Transverse colon (tissue), 4 donors: ENCODE results near the gene CKS1B. TPM values are rescaled to one million over a fixed set of nuclear protein-coding genes. Genes with fewer than 3 reads are reported as not detected.
A peak's percentile ranks its signal among the peaks of the same experiment; 100 is the strongest.

Experiments used
- DNase-seq: peaks from one replicate; pipeline ENCODE4 v3.0.0-alpha.2; 2019
- H3K27ac ChIP-seq, 4 donors: fragments of 200-600 bp; sonication (generic); 2 replicates each; pipeline ENCODE4 v1.5.1; 2016 to 2018; ENCODE audit warnings: inconsistent platforms in 4 of 4
- H3K27me3 ChIP-seq: fragments of 200-600 bp; sonication (generic); 2 replicates; pipeline ENCODE4 v1.5.1; 2017; ENCODE audit warnings: inconsistent platforms
- H3K36me3 ChIP-seq, 4 donors: fragments of 200-600 bp; sonication (generic); 2 replicates each; pipeline ENCODE4 v1.5.1; 2017 to 2019; ENCODE audit warnings: inconsistent platforms in 4 of 4
- H3K4me1 ChIP-seq, 4 donors: fragments of 200-600 bp; sonication (generic); 2 replicates each; pipeline ENCODE4 v1.5.1; 2017 to 2020; ENCODE audit warnings: inconsistent platforms in 4 of 4
- H3K4me3 ChIP-seq, 4 donors: fragments of 200-600 bp; sonication (generic); 1 replicate in 1 of 4; 2 replicates in 3 of 4; pipeline versions ENCODE4 v1.5.1 to v1.6.1; 2017 to 2019; ENCODE audit warnings: inconsistent platforms in 4 of 4
- H3K9me3 ChIP-seq, 2 donors: fragments of 200-600 bp; sonication (generic); 2 replicates each; pipeline ENCODE4 v1.5.1; 2017 to 2019; ENCODE audit warnings: inconsistent platforms in 2 of 2
- CTCF ChIP-seq, 5 experiments: fragments of 200-600 bp in 3 of 5; fragments of 450-650 bp in 2 of 5; sonication (generic) in 3 of 5; IDR thresholded peaks; 1 replicate in 2 of 5; 2 replicates in 3 of 5; pipeline ENCODE4 v1.5.1; 2016 to 2017; ENCODE audit warnings: antibody characterized with exemption in 5 of 5, inconsistent platforms in 3 of 5, mild to moderate bottlenecking in 2 of 5, moderate library complexity in 1 of 5
- EP300 ChIP-seq: sonication (generic); formaldehyde crosslinking; IDR thresholded peaks from one replicate; pipeline ENCODE4 v1.6.1; 2017; ENCODE audit warnings: antibody characterized with exemption, low read depth
- POLR2A ChIP-seq: fragments of 450-650 bp; IDR thresholded peaks from one replicate; pipeline ENCODE4 v1.6.1; 2016; ENCODE audit warnings: antibody characterized with exemption, mild to moderate bottlenecking, moderate library complexity
- POLR2AphosphoS5 ChIP-seq, 3 donors: sonication (generic); formaldehyde crosslinking; IDR thresholded peaks; one replicate each; pipeline ENCODE4 v1.6.1; 2016; ENCODE audit warnings: antibody characterized with exemption in 3 of 3
- WGBS, 2 donors: methylation state at CpG; one replicate each; pipeline ENCODE4 v1.1.5; 2018; ENCODE audit warnings: low coverage in 1 of 2; 5-methylcytosine and 5-hydroxymethylcytosine counted together
- in situ Hi-C, 4 donors: fragments of 200-750 bp; cut with MboI; loops; one replicate each; pipeline versions ENCODE4 v1.15.0 to v1.15.1; 2017; ENCODE audit warnings: low sequenced_read_pairs in 3 of 4, low pct_ligation_motif_present in 1 of 4, low pct_unique_long_range_greater_than_20kb in 1 of 4
- intact Hi-C: fragments of 100-400 bp; cut with DNase I; formaldehyde crosslinking; loops from one replicate; pipeline ENCODE4 v1.15.1; 2023; ENCODE audit warnings: low total_unique reads
- total RNA-seq, 4 donors: library from RNA; depleted of rRNA; stranded (reverse); fragments of >200 nt; gene quantifications; one replicate each; pipeline ENCODE4 v1.1.0, GENCODE V29; 2016

The CKS1B gene
- total RNA-seq, 4 donors from 2014 or later, result 28.9 to 41.4 (median 35.2) TPM; not detected in 1

- Histone ChIP-seq H3K4me1 (peaks cover 44 to 56% (median 54%) of the 10 kb centered on the region in 4 donors), H3K27ac (peak within 1 kb of the TSS; percentile 96 to 100 (median 98)), H3K9me3 (no peaks in the 10 kb centered on the region), H3K27me3 (no peaks in the 10 kb centered on the region), H3K4me3 (peak within 1 kb of the TSS; percentile 66 to 97 (median 79)), H3K36me3 (no peaks in the 10 kb centered on the region)
- in situ Hi-C loops (no loop called here), intact Hi-C loops (loop anchor here (5.0 kb wide), 1 partner anchor 35 kb away; no protein-coding TSS in a partner anchor)
- peak; percentile 54 for DNase-seq
- no peak for TF ChIP-seq EP300
- peak in 1 of 5 experiments; percentile 9 for TF ChIP-seq CTCF (IDR thresholded peaks at IDR 0.05)
- peak; percentile 57 for TF ChIP-seq POLR2A
- TF ChIP-seq POLR2AphosphoS5 (IDR thresholded peaks at IDR 0.05), result peak in 1 of 3 donors; percentile 7
- 0% methylated on average over 4 to 23 of the region's 35 CpGs for WGBS, 2 donors
Observed at GRCh38 chr1:155002464-155003226, 28.2 kb downstream of the CKS1B start, which contains the start of gene ZBTB7B. Gene ZBTB7B (plus strand): TSS chr1:155002802. CDS start chr1:155014661, 11,859 bp downstream.

- Histone ChIP-seq H3K27me3 (no peaks in the 10 kb centered on the region), H3K4me3 (peak overlapping the region; percentile 66 to 97 (median 79)), H3K36me3 (no peaks in the 10 kb centered on the region), H3K4me1 (peaks cover 44 to 62% (median 60%) of the 10 kb centered on the region in 4 donors), H3K9me3 (no peaks in the 10 kb centered on the region), H3K27ac (peak overlapping the region; percentile 96 to 100 (median 98))
- intact Hi-C loops, result loop anchor here (5.0 kb wide), 1 partner anchor 36 kb away; no protein-coding TSS in a partner anchor
- TF ChIP-seq POLR2AphosphoS5 (IDR thresholded peaks at IDR 0.05) (no peak), POLR2A (peak; percentile 28)
- in situ Hi-C loops, result no loop called here
- DNase-seq, result peak; percentile 43
- 0 to 7% methylated on average over 3 to 37 of the region's 37 CpGs for WGBS, 2 donors
Observed at GRCh38 chr1:155003227-155003765, 28.8 kb downstream of the CKS1B start.

GRCh38 chr1:155003766-155004351, 29.4 kb downstream of the CKS1B start:
- Histone ChIP-seq H3K27me3 (no peaks in the 10 kb centered on the region), H3K36me3 (no peaks in the 10 kb centered on the region), H3K4me1 (peaks cover 42 to 66% (median 59%) of the 10 kb centered on the region in 4 donors), H3K4me3 (peak overlapping the region; percentile 66 to 97 (median 79)), H3K27ac (peak overlapping the region; percentile 96 to 100 (median 98)), H3K9me3 (no peaks in the 10 kb centered on the region)
- 0 to 1% methylated on average over 2 to 17 of the region's 34 CpGs for WGBS, 2 donors
- in situ Hi-C loops, result no loop called here
- DNase-seq, result peak; percentile 78
- TF ChIP-seq POLR2AphosphoS5 (IDR thresholded peaks at IDR 0.05) (peak in 1 of 3 donors; percentile 5), POLR2A (no peak), CTCF (IDR thresholded peaks at IDR 0.05) (no peak), EP300 (no peak)
- intact Hi-C loops, result loop anchor here (5.0 kb wide), 1 partner anchor 37 kb away; no protein-coding TSS in a partner anchor

GRCh38 chr1:155004352-155005075, 30.0 kb downstream of the CKS1B start:
- DNase-seq, result peak; percentile 30
- Histone ChIP-seq H3K4me1 (peaks cover 39 to 66% (median 58%) of the 10 kb centered on the region in 4 donors), H3K36me3 (no peaks in the 10 kb centered on the region), H3K27ac (peak overlapping the region; percentile 96 to 100 (median 98)), H3K4me3 (peak overlapping the region; percentile 66 to 97 (median 79)), H3K27me3 (no peaks in the 10 kb centered on the region), H3K9me3 (no peaks in the 10 kb centered on the region)
- intact Hi-C loops (loop anchor here (5.0 kb wide), 1 partner anchor 37 kb away; no protein-coding TSS in a partner anchor), in situ Hi-C loops (no loop called here)
- 22% methylated on average over 5 of the region's 5 CpGs; no CpG with 5 or more reads in 1 of the 2 donors for WGBS, 2 donors
- TF ChIP-seq CTCF (IDR thresholded peaks at IDR 0.05) (no peak), EP300 (no peak), POLR2AphosphoS5 (IDR thresholded peaks at IDR 0.05) (no peak), POLR2A (peak; percentile 18)
